K562 (cell line): Measurements from ENCODE around the gene TUT7. TPM values are rescaled to one million over a fixed set of nuclear protein-coding genes. Genes with fewer than 3 reads are reported as not detected.
A peak's percentile ranks its signal among the peaks of the same experiment; 100 is the strongest.

Source experiments
- ADNP ChIP-seq: fragments of 200-800 bp; sonication (Bioruptor generic); IDR thresholded peaks from 2 replicates; pipeline ENCODE4 v1.6.1; 2016; ENCODE audit warnings: missing genetic modification characterization, missing compliant biosample characterization
- BHLHE40 ChIP-seq: IDR thresholded peaks from 2 replicates; pipeline ENCODE4 v1.6.1; 2011; ENCODE audit warnings: low read length, improper control_type of control experiment
- CCNT2 ChIP-seq: IDR thresholded peaks from 2 replicates; pipeline ENCODE4 v1.6.1; 2011; ENCODE audit warnings: borderline replicate concordance, low read depth, mild to moderate bottlenecking, moderate library complexity, mixed read lengths, low read length; ENCODE audit not compliant: insufficient read length; ENCODE audit errors: extremely low read depth
- CREM ChIP-seq: IDR thresholded peaks from 2 replicates; pipeline ENCODE4 v1.6.1; 2014; ENCODE audit warnings: antibody characterized with exemption, low read depth
- DEAF1 ChIP-seq: fragments of 450-650 bp; formaldehyde crosslinking; IDR thresholded peaks from 2 replicates; pipeline ENCODE4 v1.4.0; 2020; ENCODE audit warnings: mild to moderate bottlenecking, moderate library complexity
- FOXM1 ChIP-seq, 2 experiments: fragments of 450-650 bp in 1 of 2; sonication (generic) in 1 of 2; formaldehyde crosslinking in 1 of 2; IDR thresholded peaks; 2 replicates each; pipeline versions ENCODE4 v1.6.1 to v1.9.0; 2017 to 2022; ENCODE audit warnings: low read depth in 2 of 2, mild to moderate bottlenecking in 2 of 2, missing genetic modification reagents in 1 of 2, moderate library complexity in 1 of 2
- HMGN3 ChIP-seq: IDR thresholded peaks from 2 replicates; pipeline ENCODE4 v1.6.1; 2011; ENCODE audit warnings: borderline replicate concordance, low read depth, mild to moderate bottlenecking, mixed read lengths, low read length; ENCODE audit not compliant: insufficient read length; ENCODE audit errors: extremely low read depth
- ILK ChIP-seq: fragments of 450-650 bp; IDR thresholded peaks from 2 replicates; pipeline ENCODE4 v1.6.1; 2016; ENCODE audit warnings: missing genetic modification characterization, low read depth, mild to moderate bottlenecking, missing compliant biosample characterization, moderate library complexity, borderline replicate concordance
- LCOR ChIP-seq: sonication (generic); formaldehyde crosslinking; IDR thresholded peaks from 2 replicates; pipeline ENCODE4 v1.8.0; 2022; ENCODE audit warnings: mild to moderate bottlenecking, missing genetic modification reagents
- MBD2 ChIP-seq: sonication (generic); IDR thresholded peaks from 2 replicates; pipeline ENCODE4 v1.6.1; 2016; ENCODE audit warnings: low read depth, borderline replicate concordance
- MEIS2 ChIP-seq: fragments of 450-650 bp; IDR thresholded peaks from 2 replicates; pipeline ENCODE4 v1.6.1; 2014; ENCODE audit warnings: mild to moderate bottlenecking; ENCODE audit not compliant: partially characterized antibody
- NFYB ChIP-seq: IDR thresholded peaks from 2 replicates; pipeline ENCODE4 v1.6.1; 2011; ENCODE audit warnings: mild to moderate bottlenecking, moderate library complexity; ENCODE audit not compliant: insufficient read length; ENCODE audit errors: extremely low read depth
- NR2F6 ChIP-seq: fragments of 450-650 bp; formaldehyde crosslinking; IDR thresholded peaks from 2 replicates; pipeline ENCODE4 v1.4.0; 2020; ENCODE audit warnings: mild to moderate bottlenecking
- SRSF9 ChIP-seq: fragments of 200-400 bp; formaldehyde crosslinking; IDR thresholded peaks from 2 replicates; pipeline ENCODE4 v1.6.1; 2017; ENCODE audit warnings: low read depth, low read length, borderline replicate concordance
- TAF7 ChIP-seq: fragments of 450-650 bp; IDR thresholded peaks from 2 replicates; pipeline ENCODE4 v1.6.1; 2016; ENCODE audit warnings: missing genetic modification characterization, missing compliant biosample characterization
- TCF3 ChIP-seq: sonication (generic); formaldehyde crosslinking; IDR thresholded peaks from 2 replicates; pipeline ENCODE4 v1.4.0; 2020; ENCODE audit warnings: mild to moderate bottlenecking, missing genetic modification reagents
- TFAP4 ChIP-seq: sonication (generic); formaldehyde crosslinking; IDR thresholded peaks from 2 replicates; pipeline ENCODE4 v1.8.0; 2022; ENCODE audit warnings: missing genetic modification reagents, mild to moderate bottlenecking, moderate library complexity, borderline replicate concordance
- U2AF1 ChIP-seq: fragments of 200-400 bp; formaldehyde crosslinking; optimal IDR thresholded peaks from 2 replicates; pipeline ENCODE3; 2017; ENCODE audit warnings: mild to moderate bottlenecking, low read depth, low read length, moderate library complexity
- USF1 ChIP-seq: sonication (generic); formaldehyde crosslinking; IDR thresholded peaks from 2 replicates; pipeline ENCODE4 v1.9.0; 2022; ENCODE audit warnings: mild to moderate bottlenecking, missing genetic modification reagents
- ZNF224 ChIP-seq: sonication (generic); formaldehyde crosslinking; IDR thresholded peaks from 2 replicates; pipeline ENCODE4 v1.8.0; 2022; ENCODE audit warnings: mild to moderate bottlenecking, missing genetic modification reagents
- ZNF324 ChIP-seq: fragments of 250-450 bp; sonication (Bioruptor Pico); IDR thresholded peaks from 2 replicates; pipeline ENCODE4 v1.4.0; 2020; ENCODE audit warnings: mild to moderate bottlenecking
- polyA plus RNA-seq, 8 experiments: library from polyadenylated mRNA; depleted of rRNA in 4 of 8; stranded (reverse) in 5 of 8; unstranded in 3 of 8; fragments of >200 nt; fragmentation: Nextera tagmentation in 2 of 8; fragmentation: Illumina TruSeq in 1 of 8; extraction: Ambion mirVana in 2 of 8; extraction: Trizol in 1 of 8; gene quantifications; 2 replicates each; pipeline versions ENCODE4 v1.2.1 to v1.2.3, GENCODE V29; 2011 to 2014; ENCODE audit warnings: inconsistent platforms in 1 of 8, missing spikeins in 1 of 8
- total RNA-seq, 7 experiments: library from RNA; depleted of rRNA in 6 of 7; stranded (reverse); fragments of >200 nt in 6 of 7; fragmentation: Illumina TruSeq in 2 of 7; extraction: Trizol in 2 of 7; gene quantifications; 2 replicates each; pipeline versions ENCODE4 v1.2.1 to v1.2.3, GENCODE V29; 2011 to 2021; ENCODE audit warnings: low replicate concordance in 1 of 7
- TF ChIP-seq, protein P1 (sequence below): fragments of 450-650 bp; IDR thresholded peaks from 2 replicates; pipeline ENCODE4 v1.6.1; 2016; ENCODE audit warnings: antibody characterized with exemption

TUT7 gene
- total and polyA plus RNA-seq, 9 of the 15 experiments (the other 6 are each of a cell fraction or from before 2014, with no cell fraction given): 5.9 to 26.9 (median 15.2) TPM

GRCh38 chr9:86282077-86282978 is 71.9 kb downstream of the TUT7 start, which contains the start of gene ISCA1 (continued):
- no peak for TF ChIP-seq FOXM1 (IDR thresholded peaks at IDR 0.05; ENCODE audit: low read depth)
- TF ChIP-seq FOXM1 (CRISPR knock-in tag; IDR thresholded peaks at IDR 0.05; ENCODE audit: low read depth): 0 out of 2 replicates have a peak, but pooled peaks have one; percentile 29
- no peak for TF ChIP-seq SRSF9
- peak; percentile 30 for TF ChIP-seq NFYB
- no peak for TF ChIP-seq DEAF1 (CRISPR knock-in tag)
- TF ChIP-seq TAF7 (tag): peak; percentile 88
- TF ChIP-seq, protein P1, sequence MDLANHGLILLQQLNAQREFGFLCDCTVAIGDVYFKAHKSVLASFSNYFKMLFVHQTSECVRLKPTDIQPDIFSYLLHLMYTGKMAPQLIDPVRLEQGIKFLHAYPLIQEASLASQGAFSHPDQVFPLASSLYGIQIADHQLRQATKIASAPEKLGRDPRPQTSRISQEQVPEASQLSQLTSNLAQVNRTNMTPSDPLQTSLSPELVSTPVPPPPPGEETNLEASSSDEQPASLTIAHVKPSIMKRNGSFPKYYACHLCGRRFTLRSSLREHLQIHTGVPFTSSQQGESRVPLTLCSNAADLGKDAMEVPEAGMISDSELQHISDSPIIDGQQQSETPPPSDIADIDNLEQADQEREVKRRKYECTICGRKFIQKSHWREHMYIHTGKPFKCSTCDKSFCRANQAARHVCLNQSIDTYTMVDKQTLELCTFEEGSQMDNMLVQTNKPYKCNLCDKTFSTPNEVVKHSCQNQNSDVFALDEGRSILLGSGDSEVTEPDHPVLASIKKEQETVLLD: no peak
- TF ChIP-seq HMGN3: peak; percentile 50
- no peak for TF ChIP-seq MEIS2
- no peak for TF ChIP-seq ZNF224
- peak; percentile 57 for TF ChIP-seq U2AF1
- no peak for TF ChIP-seq ADNP (tag)
- peak; percentile 64 for TF ChIP-seq CCNT2
- peak; percentile 90 for TF ChIP-seq TFAP4 (CRISPR knock-in tag)
- TF ChIP-seq NR2F6 (CRISPR knock-in tag): no peak
- TF ChIP-seq BHLHE40: peak; percentile 28; the same call in 1 of the 2 replicates
- TF ChIP-seq CREM: peak; percentile 81
- TF ChIP-seq ILK: no peak
- TF ChIP-seq MBD2: 0 out of 2 replicates have a peak, but pooled peaks have one; percentile 37
- TF ChIP-seq TCF3 (CRISPR knock-in tag): 0 out of 2 replicates have a peak, but pooled peaks have one; percentile 20
- TF ChIP-seq ZNF324 (CRISPR knock-in tag): no peak
- TF ChIP-seq USF1: no peak
- TF ChIP-seq LCOR (CRISPR knock-in tag): 0 out of 2 replicates have a peak, but pooled peaks have one; percentile 61
